Osteoblast (primary cell): ENCODE results near the gene SPATA9. TPM values are rescaled to one million over a fixed set of nuclear protein-coding genes. Genes with fewer than 3 reads are reported as not detected.

Experiments
- DNase-seq: peaks from one replicate; pipeline ENCODE4 v3.0.0; 2011; ENCODE audit warnings: low spot score, mixed read lengths; ENCODE audit not compliant: insufficient read length; ENCODE audit errors: missing footprints
- H2AFZ ChIP-seq: 2 replicates; pipeline ENCODE4 v1.6.0; 2011; ENCODE audit warnings: mild to moderate bottlenecking, low read length
- H3K27ac ChIP-seq: 2 replicates; pipeline ENCODE4 v1.5.1; 2011; ENCODE audit warnings: mild to moderate bottlenecking, low read depth, low read length, moderate library complexity
- H3K27me3 ChIP-seq: 2 replicates; pipeline ENCODE4 v1.6.0; 2012; ENCODE audit warnings: mild to moderate bottlenecking, control low read depth, inconsistent platforms, low read length, moderate library complexity; ENCODE audit not compliant: insufficient read depth
- H3K36me3 ChIP-seq: 2 replicates; pipeline ENCODE4 v1.5.1; 2011; ENCODE audit warnings: mild to moderate bottlenecking, low read length, control low read depth, moderate library complexity; ENCODE audit not compliant: insufficient read depth
- H3K4me1 ChIP-seq: 2 replicates; pipeline ENCODE4 v1.5.1; 2011; ENCODE audit warnings: mild to moderate bottlenecking, low read length, control low read depth, moderate library complexity; ENCODE audit not compliant: insufficient read depth
- H3K4me2 ChIP-seq: 2 replicates; pipeline ENCODE4 v1.6.0; 2011; ENCODE audit warnings: mild to moderate bottlenecking, low read length; ENCODE audit not compliant: insufficient read depth
- H3K4me3 ChIP-seq: fragments of 200-600 bp; sonication (generic); 3 replicates; pipeline ENCODE4 v1.5.1; 2012; ENCODE audit warnings: mild to moderate bottlenecking, low read length, inconsistent platforms; ENCODE audit not compliant: insufficient read depth
- H3K79me2 ChIP-seq: 2 replicates; pipeline ENCODE4 v1.6.0; 2012; ENCODE audit warnings: mild to moderate bottlenecking, low read length, control low read depth, inconsistent platforms; ENCODE audit not compliant: insufficient read depth
- H3K9me3 ChIP-seq: 2 replicates; pipeline ENCODE4 v1.5.1; 2011; ENCODE audit warnings: low read depth, low read length, control low read depth
- H4K20me1 ChIP-seq: 2 replicates; pipeline ENCODE4 v1.6.0; 2012; ENCODE audit warnings: mild to moderate bottlenecking, low read length, control low read depth; ENCODE audit not compliant: insufficient read depth
- total RNA-seq: library from RNA; depleted of rRNA; stranded (reverse); fragments of >200 nt; gene quantifications from 2 replicates; pipeline ENCODE4 v1.2.3, GENCODE V29; 2012
- TF ChIP-seq, protein P1 (sequence below): IDR thresholded peaks from 2 replicates; pipeline ENCODE4 v1.5.1; 2011; ENCODE audit warnings: mild to moderate bottlenecking, low read depth, low read length, moderate library complexity; ENCODE audit errors: extremely low read depth

SPATA9 gene
- total RNA-seq, 1 donor: 0.36 TPM

DNA sequence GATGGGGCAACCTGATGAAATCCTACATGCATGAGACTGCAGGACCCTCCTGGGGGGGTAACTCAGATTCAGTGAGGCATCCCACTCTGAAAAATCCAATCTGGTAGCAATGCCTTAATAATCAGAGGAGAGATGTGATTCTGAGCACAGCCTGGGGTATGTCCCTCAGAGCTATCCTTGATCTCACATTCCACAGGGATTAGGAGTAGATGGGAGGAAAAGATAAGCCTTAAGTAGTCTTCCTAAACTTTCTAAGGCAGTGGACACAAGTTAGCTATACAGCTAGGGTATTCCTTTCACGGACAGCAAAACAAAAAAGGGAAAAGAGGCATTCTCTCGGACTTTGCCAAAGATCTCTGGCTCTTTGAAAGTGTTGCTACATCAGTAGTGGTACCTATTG lies 3.9 kb upstream of the SPATA9 start:
- Histone ChIP-seq H3K36me3 (no peaks in the 10 kb centered on the region), H3K79me2 (no peaks in the 10 kb centered on the region), H4K20me1 (no peaks in the 10 kb centered on the region), H3K4me3 (no peak overlapping the region), H3K27ac (no peak overlapping the region), H3K27me3 (no peaks in the 10 kb centered on the region), H3K9me3 (no peaks in the 10 kb centered on the region), H3K4me2 (no peak overlapping the region), H2AFZ (no peak overlapping the region), H3K4me1 (no peaks in the 10 kb centered on the region)
- TF ChIP-seq, protein P1, sequence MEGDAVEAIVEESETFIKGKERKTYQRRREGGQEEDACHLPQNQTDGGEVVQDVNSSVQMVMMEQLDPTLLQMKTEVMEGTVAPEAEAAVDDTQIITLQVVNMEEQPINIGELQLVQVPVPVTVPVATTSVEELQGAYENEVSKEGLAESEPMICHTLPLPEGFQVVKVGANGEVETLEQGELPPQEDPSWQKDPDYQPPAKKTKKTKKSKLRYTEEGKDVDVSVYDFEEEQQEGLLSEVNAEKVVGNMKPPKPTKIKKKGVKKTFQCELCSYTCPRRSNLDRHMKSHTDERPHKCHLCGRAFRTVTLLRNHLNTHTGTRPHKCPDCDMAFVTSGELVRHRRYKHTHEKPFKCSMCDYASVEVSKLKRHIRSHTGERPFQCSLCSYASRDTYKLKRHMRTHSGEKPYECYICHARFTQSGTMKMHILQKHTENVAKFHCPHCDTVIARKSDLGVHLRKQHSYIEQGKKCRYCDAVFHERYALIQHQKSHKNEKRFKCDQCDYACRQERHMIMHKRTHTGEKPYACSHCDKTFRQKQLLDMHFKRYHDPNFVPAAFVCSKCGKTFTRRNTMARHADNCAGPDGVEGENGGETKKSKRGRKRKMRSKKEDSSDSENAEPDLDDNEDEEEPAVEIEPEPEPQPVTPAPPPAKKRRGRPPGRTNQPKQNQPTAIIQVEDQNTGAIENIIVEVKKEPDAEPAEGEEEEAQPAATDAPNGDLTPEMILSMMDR: no peak
- DNase-seq: no peak

DNA sequence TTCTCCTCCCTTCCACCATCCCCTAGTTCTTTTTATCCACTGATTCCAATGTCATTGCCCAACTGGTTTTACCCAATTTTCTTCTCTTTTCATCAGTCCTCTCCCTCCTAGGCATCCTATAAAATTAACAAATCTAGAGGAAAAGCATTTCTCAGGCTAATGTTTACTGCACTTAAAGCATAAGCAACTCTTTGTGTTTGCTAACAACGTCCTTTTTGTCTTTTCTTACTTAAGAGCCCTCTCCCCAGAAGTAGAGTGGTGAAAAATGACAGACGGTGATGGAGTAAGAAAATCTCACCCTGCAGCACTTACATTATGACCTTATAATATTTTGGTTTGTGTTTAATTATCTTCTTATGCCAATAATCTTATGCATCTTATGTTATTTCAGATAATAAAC lies 1.6 kb upstream of the SPATA9 start:
- no peak overlapping the region for H3K4me2 ChIP-seq
- H3K4me1 ChIP-seq: no peaks in the 10 kb centered on the region
- no peak for DNase-seq
- H3K4me3 ChIP-seq: no peak overlapping the region
- no peaks in the 10 kb centered on the region for H3K36me3 ChIP-seq
- H3K79me2 ChIP-seq: no peaks in the 10 kb centered on the region
- no peaks in the 10 kb centered on the region for H4K20me1 ChIP-seq
- TF ChIP-seq, protein P1: no peak
- no peaks in the 10 kb centered on the region for H3K9me3 ChIP-seq
- no peaks in the 10 kb centered on the region for H3K27me3 ChIP-seq
- H2AFZ ChIP-seq: no peak overlapping the region
- no peak overlapping the region for H3K27ac ChIP-seq

- H3K4me1 ChIP-seq: peaks cover 28% of the 10 kb centered on the region
- H4K20me1 ChIP-seq: no peaks in the 10 kb centered on the region
- TF ChIP-seq, protein P1: no peak
- no peak overlapping the region for H3K27ac ChIP-seq
- H3K27me3 ChIP-seq: no peaks in the 10 kb centered on the region
- no peaks in the 10 kb centered on the region for H3K79me2 ChIP-seq
- H3K4me2 ChIP-seq: no peak overlapping the region
- no peak overlapping the region for H2AFZ ChIP-seq
- no peak for DNase-seq
- no peak overlapping the region for H3K4me3 ChIP-seq
- no peaks in the 10 kb centered on the region for H3K36me3 ChIP-seq
- no peaks in the 10 kb centered on the region for H3K9me3 ChIP-seq
Observed at GRCh38 chr5:95673081-95673480, 9.7 kb downstream of the SPATA9 start.

- H3K79me2 ChIP-seq: no peaks in the 10 kb centered on the region
Observed at GRCh38 chr5:95672641-95673040, 10.2 kb downstream of the SPATA9 start.

More at GRCh38 chr5:95672641-95673040, 10.2 kb downstream of the SPATA9 start:
- TF ChIP-seq, protein P1: no peak
- Histone ChIP-seq H2AFZ (no peak overlapping the region), H3K4me3 (no peak overlapping the region), H3K4me1 (peaks cover 28% of the 10 kb centered on the region), H4K20me1 (no peaks in the 10 kb centered on the region), H3K27ac (no peak overlapping the region), H3K27me3 (no peaks in the 10 kb centered on the region), H3K36me3 (no peaks in the 10 kb centered on the region), H3K4me2 (no peak overlapping the region), H3K9me3 (no peaks in the 10 kb centered on the region)
- DNase-seq: no peak
